GM12891 (cell line): ENCODE measurements around the gene ROR1.

Experiments
- DNase-seq: peaks from one replicate; pipeline ENCODE4 v3.0.0; 2011; ENCODE audit warnings: low spot score; ENCODE audit not compliant: insufficient read length
- FAIRE-seq: peaks from 2 replicates; lab custom pipeline; 2011; peaks lifted over from hg19 to GRCh38; lab: Jason Lieb, UNC
- PAX5 ChIP-seq: IDR thresholded peaks from 2 replicates; pipeline ENCODE4 v1.6.1; 2011; ENCODE audit warnings: low read length, moderate library complexity, mild to moderate bottlenecking; ENCODE audit not compliant: insufficient read depth, severe bottlenecking
- POLR2A ChIP-seq: IDR thresholded peaks from 2 replicates; pipeline ENCODE4 v1.6.1; 2011; ENCODE audit warnings: low read depth, low read length, control low read depth
- POLR2AphosphoS5 ChIP-seq: IDR thresholded peaks from 2 replicates; pipeline ENCODE4 v1.6.1; 2011; ENCODE audit warnings: low read depth, low read length, control low read depth
- POU2F2 ChIP-seq: IDR thresholded peaks from 2 replicates; pipeline ENCODE4 v1.6.1; 2011; ENCODE audit warnings: low read depth, mild to moderate bottlenecking, control low read depth, low read length, moderate library complexity
- SPI1 ChIP-seq: IDR thresholded peaks from 2 replicates; pipeline ENCODE4 v1.6.1; 2011; ENCODE audit warnings: low read depth, low read length, control low read depth
- TAF1 ChIP-seq: IDR thresholded peaks from 2 replicates; pipeline ENCODE4 v1.6.1; 2011; ENCODE audit warnings: low read depth, low read length, control low read depth

Gene ROR1

GRCh38 chr1:63877021-63877767, 103.4 kb downstream of the ROR1 start:
- FAIRE-seq, result no peak
- TF ChIP-seq PAX5 (no peak), TAF1 (no peak), POU2F2 (no peak), POLR2A (no peak), POLR2AphosphoS5 (no peak), SPI1 (no peak)
- DNase-seq, result no peak

- TF ChIP-seq POLR2AphosphoS5, result no peak
- no peak for TF ChIP-seq POLR2A
- no peak for TF ChIP-seq TAF1
- no peak for TF ChIP-seq SPI1
- no peak for TF ChIP-seq PAX5
- TF ChIP-seq POU2F2, result no peak
- DNase-seq (no peak), FAIRE-seq (no peak)
Observed at GRCh38 chr1:63877816-63878215, 104.0 kb downstream of the ROR1 start.

GRCh38 chr1:63878932-63879331, 105.1 kb downstream of the ROR1 start:
- FAIRE-seq (no peak), DNase-seq (no peak)
- TF ChIP-seq POLR2AphosphoS5, result no peak
- TF ChIP-seq POU2F2, result no peak
- TF ChIP-seq PAX5, result no peak
- TF ChIP-seq POLR2A, result no peak
- TF ChIP-seq TAF1, result no peak
- TF ChIP-seq SPI1, result no peak

GRCh38 chr1:63880958-63881576, 107.2 kb downstream of the ROR1 start:
- no peak for FAIRE-seq
- TF ChIP-seq PAX5, result no peak
- TF ChIP-seq TAF1, result no peak
- TF ChIP-seq POLR2AphosphoS5, result no peak
- TF ChIP-seq POU2F2, result no peak
- no peak for TF ChIP-seq POLR2A
- no peak for TF ChIP-seq SPI1

GRCh38 chr1:63882048-63882704, 108.4 kb downstream of the ROR1 start:
- DNase-seq, result no peak
- TF ChIP-seq POLR2AphosphoS5 (no peak), POLR2A (no peak), TAF1 (no peak), POU2F2 (no peak), PAX5 (no peak), SPI1 (no peak)
- no peak for FAIRE-seq

More at GRCh38 chr1:63880958-63881576, 107.2 kb downstream of the ROR1 start:
- DNase-seq, result no peak

GRCh38 chr1:63883494-63884235, 109.8 kb downstream of the ROR1 start:
- TF ChIP-seq POU2F2 (no peak), TAF1 (no peak), PAX5 (no peak), POLR2A (no peak), SPI1 (no peak), POLR2AphosphoS5 (no peak)
- FAIRE-seq (no peak), DNase-seq (no peak)

- FAIRE-seq, result no peak
- no peak for TF ChIP-seq TAF1
- TF ChIP-seq POLR2AphosphoS5, result no peak
- TF ChIP-seq SPI1, result no peak
- no peak for TF ChIP-seq PAX5
- no peak for TF ChIP-seq POU2F2
- TF ChIP-seq POLR2A, result no peak
- DNase-seq, result no peak
Observed at GRCh38 chr1:63884486-63884885, 110.7 kb downstream of the ROR1 start.

GRCh38 chr1:63885899-63886298, 112.1 kb downstream of the ROR1 start:
- DNase-seq (no peak), FAIRE-seq (no peak)
- TF ChIP-seq TAF1 (no peak), SPI1 (no peak), POU2F2 (no peak), POLR2AphosphoS5 (no peak), PAX5 (no peak), POLR2A (no peak)

- TF ChIP-seq POU2F2 (no peak), PAX5 (no peak), POLR2AphosphoS5 (no peak), POLR2A (no peak), TAF1 (no peak), SPI1 (no peak)
- DNase-seq (no peak), FAIRE-seq (no peak)
Observed at GRCh38 chr1:63886340-63886739, 112.5 kb downstream of the ROR1 start.
